B cell (primary cell): ENCODE measurements around the gene GUCD1. TPM values are rescaled to one million over a fixed set of nuclear protein-coding genes. Genes with fewer than 3 reads are reported as not detected.

ENCODE experiments used
- ATAC-seq: fragments of 200-7000 bp; cut with Tn5 transposase; one replicate; pipeline ENCODE4 v1.10.0; 2021; ENCODE audit warnings: low read depth, mild to moderate bottlenecking, moderate number of reproducible peaks, moderate library complexity
- CTCF ChIA-PET: fragments of 350-600 bp; sonication (Branson Sonifier 250); formaldehyde crosslinking; loops from one replicate; lab custom pipeline; 2021; ENCODE audit warnings: antibody characterized with exemption, inconsistent platforms; lab: Charles Lee
- POLR2A ChIA-PET: fragments of 350-600 bp; sonication (Branson Sonifier 250); formaldehyde crosslinking; loops from one replicate; lab custom pipeline; 2021; ENCODE audit warnings: antibody characterized with exemption; lab: Charles Lee
- DNase-seq: peaks from one replicate; pipeline ENCODE4 v3.0.0; 2013
- H2AFZ ChIP-seq: 2 replicates; pipeline ENCODE4 v1.6.1; 2012; ENCODE audit warnings: mild to moderate bottlenecking, low read depth, low read length; ENCODE audit not compliant: insufficient read depth, poor library complexity, severe bottlenecking
- H3K27ac ChIP-seq, 2 donors: 1 replicate in 1 of 2; 2 replicates in 1 of 2; pipeline ENCODE4 v1.5.1; 2012 to 2013; ENCODE audit warnings: low read length in 2 of 2, mild to moderate bottlenecking in 2 of 2, moderate library complexity in 1 of 2
- H3K27me3 ChIP-seq, 4 experiments: fragments of 200-600 bp in 1 of 4; sonication (generic) in 1 of 4; replicated peaks in 1 of 4; 1 replicate in 2 of 4; 2 replicates in 2 of 4; pipeline versions ENCODE4 v1.6.1 to v1.7.0; 2013 to 2016; ENCODE audit warnings: low read length in 3 of 4, mild to moderate bottlenecking in 2 of 4, mixed read lengths in 1 of 4, moderate library complexity in 1 of 4; ENCODE audit not compliant: insufficient read depth in 4 of 4, control insufficient read depth in 3 of 4; ENCODE audit errors: control extremely low read depth in 1 of 4
- H3K36me3 ChIP-seq, 2 experiments: replicated peaks in 1 of 2; 1 replicate in 1 of 2; 2 replicates in 1 of 2; pipeline versions ENCODE4 v1.6.1 to v1.7.1; 2013; ENCODE audit warnings: low read length in 1 of 2; ENCODE audit not compliant: insufficient read depth in 2 of 2, control insufficient read depth in 1 of 2; ENCODE audit errors: control extremely low read depth in 1 of 2, extremely low read depth in 1 of 2
- H3K4me1 ChIP-seq, 2 donors: fragments of 200-600 bp in 1 of 2; sonication (generic) in 1 of 2; 1 replicate in 1 of 2; 2 replicates in 1 of 2; pipeline versions ENCODE4 v1.5.1 to v1.6.1; 2013 to 2017; ENCODE audit warnings: low read length in 2 of 2; ENCODE audit not compliant: control insufficient read depth in 2 of 2, insufficient read depth in 2 of 2
- H3K4me2 ChIP-seq: replicated peaks from 2 replicates; pipeline ENCODE3; 2012; ENCODE audit warnings: mild to moderate bottlenecking, low read depth, low read length; ENCODE audit not compliant: poor library complexity, severe bottlenecking
- H3K4me3 ChIP-seq, 5 experiments: fragments of 200-600 bp in 1 of 5; sonication (generic) in 1 of 5; 1 replicate in 3 of 5; 2 replicates in 2 of 5; pipeline versions ENCODE4 v1.5.1 to v1.7.0; 2011 to 2016; ENCODE audit warnings: low read length in 4 of 5, mild to moderate bottlenecking in 4 of 5, low read depth in 2 of 5, control low read depth in 1 of 5, moderate library complexity in 1 of 5; ENCODE audit not compliant: insufficient read depth in 1 of 5; ENCODE audit errors: control extremely low read depth in 1 of 5, extremely low read depth in 1 of 5
- H3K79me2 ChIP-seq: fragments of 200-600 bp; sonication (generic); one replicate; pipeline ENCODE4 v1.6.0; 2016; ENCODE audit warnings: low read length; ENCODE audit not compliant: control insufficient read depth, insufficient read depth
- H3K9ac ChIP-seq: fragments of 200-600 bp; sonication (generic); 2 replicates; pipeline ENCODE4 v1.6.1; 2017; ENCODE audit warnings: mild to moderate bottlenecking, low read length, moderate library complexity
- H3K9me3 ChIP-seq, 3 donors: one replicate each; pipeline versions ENCODE4 v1.6.1 to v1.7.1; 2013; ENCODE audit warnings: low read length in 2 of 3; ENCODE audit not compliant: control insufficient read depth in 2 of 3, insufficient read depth in 1 of 3; ENCODE audit errors: control extremely low read depth in 1 of 3
- H4K20me1 ChIP-seq: 2 replicates; pipeline ENCODE4 v1.6.0; 2012; ENCODE audit warnings: mild to moderate bottlenecking, low read length; ENCODE audit not compliant: insufficient read depth, control insufficient read depth, poor library complexity, severe bottlenecking
- H3K27ac Mint-ChIP-seq: one replicate; pipeline ENCODE4 v1.8.0; 2021; ENCODE audit warnings: mixed read lengths
- H3K27me3 Mint-ChIP-seq: one replicate; pipeline ENCODE4 v1.8.0; 2021; ENCODE audit warnings: mixed read lengths
- H3K4me1 Mint-ChIP-seq: one replicate; pipeline ENCODE4 v1.8.0; 2021; ENCODE audit warnings: mixed read lengths
- H3K4me3 Mint-ChIP-seq: one replicate; pipeline ENCODE4 v1.8.0; 2021; ENCODE audit warnings: mixed read lengths
- H3K9me3 Mint-ChIP-seq: one replicate; pipeline ENCODE4 v1.8.0; 2022; ENCODE audit warnings: mixed read lengths; ENCODE audit not compliant: insufficient read depth
- EZH2 ChIP-seq: IDR thresholded peaks from 2 replicates; pipeline ENCODE4 v1.6.1; 2012; ENCODE audit warnings: borderline replicate concordance, low read depth, mild to moderate bottlenecking, moderate library complexity, low read length; ENCODE audit not compliant: insufficient read depth, poor library complexity, severe bottlenecking
- WGBS: methylation state at CpG from one replicate; pipeline ENCODE4 v1.1.5; 2013; ENCODE audit warnings: missing lambda C conversion rate; ENCODE audit not compliant: insufficient coverage; 5-methylcytosine and 5-hydroxymethylcytosine counted together
- intact Hi-C: fragments of 100-400 bp; cut with micrococcal nuclease; formaldehyde crosslinking; loops from one replicate; pipeline ENCODE4 v1.10.0; 2022
- polyA plus RNA-seq: library from polyadenylated mRNA; depleted of rRNA; stranded (reverse); fragments of >200 nt; gene quantifications from 2 replicates; pipeline ENCODE4 v1.2.3, GENCODE V29; 2012
- total RNA-seq, 2 donors: library from RNA; stranded (reverse); fragments of 120-200 nt in 1 of 2; gene quantifications; 1 replicate in 1 of 2; 2 replicates in 1 of 2; pipeline versions ENCODE4 v1.2.3 to v1.2.4, GENCODE V29; 2013 to 2022
- TF ChIP-seq, protein P1 (sequence below): fragments of 200-600 bp; IDR thresholded peaks from one replicate; pipeline ENCODE4 v1.8.0; 2022; ENCODE audit warnings: antibody characterized with exemption, mild to moderate bottlenecking

Gene GUCD1
- total and polyA plus RNA-seq, 2 donors (not counting 1 experiment from before 2014, with no cell fraction given), result 257 to 378 TPM

- Mint-ChIP-seq H3K27me3 (no peaks in the 10 kb centered on the region), H3K9me3 (no peaks in the 10 kb centered on the region), H3K27ac (peak overlapping the region; percentile 63), H3K4me3 (no peak overlapping the region), H3K4me1 (peaks cover 46% of the 10 kb centered on the region)
- Histone ChIP-seq H4K20me1 (peaks cover 87% of the 10 kb centered on the region), H3K9me3 (no peaks in the 10 kb centered on the region), H3K27ac (peak overlapping the region; percentile 29 to 71), H3K4me3 (no peak overlapping the region), H3K79me2 (peaks cover 51% of the 10 kb centered on the region), H3K4me1 (peaks cover 17 to 39% of the 10 kb centered on the region in 2 donors), H2AFZ (no peak overlapping the region), H3K27me3 (no peaks in the 10 kb centered on the region), H3K36me3 (peaks cover 2 to 88% of the 10 kb centered on the region in 2 experiments), H3K9ac (peak overlapping the region; percentile 23), H3K4me2 (peak overlapping the region; percentile 62)
- DNase-seq (no peak), ATAC-seq (no peak)
- ChIA-PET POLR2A (no interaction called here), CTCF (interaction anchor here (1.6 kb wide), 1 partner anchor 16 kb away, joined by 4 read pairs; no protein-coding TSS in a partner anchor)
- intact Hi-C loops, result no loop called here
- no peak for TF ChIP-seq EZH2
- TF ChIP-seq, protein P1, sequence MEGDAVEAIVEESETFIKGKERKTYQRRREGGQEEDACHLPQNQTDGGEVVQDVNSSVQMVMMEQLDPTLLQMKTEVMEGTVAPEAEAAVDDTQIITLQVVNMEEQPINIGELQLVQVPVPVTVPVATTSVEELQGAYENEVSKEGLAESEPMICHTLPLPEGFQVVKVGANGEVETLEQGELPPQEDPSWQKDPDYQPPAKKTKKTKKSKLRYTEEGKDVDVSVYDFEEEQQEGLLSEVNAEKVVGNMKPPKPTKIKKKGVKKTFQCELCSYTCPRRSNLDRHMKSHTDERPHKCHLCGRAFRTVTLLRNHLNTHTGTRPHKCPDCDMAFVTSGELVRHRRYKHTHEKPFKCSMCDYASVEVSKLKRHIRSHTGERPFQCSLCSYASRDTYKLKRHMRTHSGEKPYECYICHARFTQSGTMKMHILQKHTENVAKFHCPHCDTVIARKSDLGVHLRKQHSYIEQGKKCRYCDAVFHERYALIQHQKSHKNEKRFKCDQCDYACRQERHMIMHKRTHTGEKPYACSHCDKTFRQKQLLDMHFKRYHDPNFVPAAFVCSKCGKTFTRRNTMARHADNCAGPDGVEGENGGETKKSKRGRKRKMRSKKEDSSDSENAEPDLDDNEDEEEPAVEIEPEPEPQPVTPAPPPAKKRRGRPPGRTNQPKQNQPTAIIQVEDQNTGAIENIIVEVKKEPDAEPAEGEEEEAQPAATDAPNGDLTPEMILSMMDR, result no peak
- WGBS, result 55% methylated on average over 9 of the region's 9 CpGs
These were observed 12.3 kb downstream of the GUCD1 start for GRCh38 chr22:24542641-24543040.

GRCh38 chr22:24541681-24542515, 13.0 kb downstream of the GUCD1 start:
- no peak for TF ChIP-seq EZH2
- TF ChIP-seq, protein P1, result no peak
- H3K4me1 Mint-ChIP-seq, result peaks cover 44% of the 10 kb centered on the region
- no peaks in the 10 kb centered on the region for H3K27me3 Mint-ChIP-seq
- H3K9me3 ChIP-seq, result no peaks in the 10 kb centered on the region
- ChIA-PET POLR2A (interaction anchor here (0.5 kb wide), 1 partner anchor 55 kb away, joined by 5 read pairs; no protein-coding TSS in a partner anchor), CTCF (interaction anchor here (1.2 to 1.6 kb wide), 4 partner anchors 12 to 18 kb away, joined by 3 to 5 read pairs (median 4); no protein-coding TSS in a partner anchor)
- 51% methylated on average over 4 of the region's 6 CpGs for WGBS
- H3K4me3 Mint-ChIP-seq, result no peak overlapping the region
- no peaks in the 10 kb centered on the region for H3K27me3 ChIP-seq
- H3K36me3 ChIP-seq, result peaks cover 2 to 81% of the 10 kb centered on the region in 2 experiments
- H4K20me1 ChIP-seq, result peaks cover 84% of the 10 kb centered on the region
- DNase-seq (no peak), ATAC-seq (peak; percentile 39)
- H3K4me2 ChIP-seq, result peak overlapping the region; percentile 62
- no peak overlapping the region for H2AFZ ChIP-seq
- H3K27ac ChIP-seq, result peak overlapping the region; percentile 29 to 71
- no peak overlapping the region for H3K4me3 ChIP-seq
- peak overlapping the region; percentile 63 for H3K27ac Mint-ChIP-seq
- H3K79me2 ChIP-seq, result peaks cover 43% of the 10 kb centered on the region
- H3K9ac ChIP-seq, result peak overlapping the region; percentile 23
- H3K9me3 Mint-ChIP-seq, result no peaks in the 10 kb centered on the region
- H3K4me1 ChIP-seq, result peaks cover 17 to 39% of the 10 kb centered on the region in 2 donors
- intact Hi-C loops, result no loop called here
